GM21515 (cell line): ENCODE results near the gene MIDN.
A peak's percentile ranks its signal among the peaks of the same experiment; 100 is the strongest.

ENCODE experiments used
- ATAC-seq: cut with Tn5 transposase; IDR thresholded peaks from one replicate; pipeline ENCODE4 v1.9.1; 2021; ENCODE audit not compliant: unreplicated experiment

The MIDN gene

GRCh38 chr19:1269065-1269477 is 20.7 kb downstream of the MIDN start, which contains the start of gene CIRBP:
Gene CIRBP, plus strand, starts transcription at chr19:1269332. Its CDS starts 1,602 bp downstream, at chr19:1270934.
- peak; percentile 47 for ATAC-seq

GRCh38 chr19:1269478-1270212 is 21.3 kb downstream of the MIDN start:
- peak; percentile 21 for ATAC-seq

GRCh38 chr19:1270213-1270853 is 21.9 kb downstream of the MIDN start:
- ATAC-seq, result no peak

GRCh38 chr19:1270854-1271527 is 22.6 kb downstream of the MIDN start:
- no peak for ATAC-seq

GRCh38 chr19:1271528-1272422 is 23.4 kb downstream of the MIDN start:
- no peak for ATAC-seq

- no peak for ATAC-seq
These were observed 24.3 kb downstream of the MIDN start for GRCh38 chr19:1272423-1273262.

- no peak for ATAC-seq
These were observed 25.1 kb downstream of the MIDN start for GRCh38 chr19:1273263-1274041.

- no peak for ATAC-seq
These were observed 25.9 kb downstream of the MIDN start for GRCh38 chr19:1274081-1274851.

GRCh38 chr19:1274852-1275259 is 26.5 kb downstream of the MIDN start:
- no peak for ATAC-seq

GRCh38 chr19:1275260-1275975 is 27.0 kb downstream of the MIDN start, which contains the start of gene FAM174C:
Gene FAM174C, plus strand, starts transcription at chr19:1275530. Its CDS starts 20 bp downstream, at chr19:1275550.
- peak; percentile 64 for ATAC-seq

- no peak for ATAC-seq
These were observed 27.7 kb downstream of the MIDN start for GRCh38 chr19:1275976-1276627.

- no peak for ATAC-seq
These were observed 28.2 kb downstream of the MIDN start for GRCh38 chr19:1276628-1277022.

- ATAC-seq, result no peak
These were observed 28.7 kb downstream of the MIDN start for GRCh38 chr19:1277061-1277460.

GRCh38 chr19:1278074-1278473 is 29.7 kb downstream of the MIDN start:
- no peak for ATAC-seq

GRCh38 chr19:1278713-1279660 is 30.6 kb downstream of the MIDN start:
- no peak for ATAC-seq

GRCh38 chr19:1279782-1280341 is 31.5 kb downstream of the MIDN start:
- ATAC-seq, result no peak
